ENCODE data around the gene RNASE1.

- no peak for TF ChIP-seq CTCF (IDR thresholded peaks at IDR 0.05)
- TF ChIP-seq EZH2 (IDR thresholded peaks at IDR 0.05; ENCODE audit: borderline replicate concordance, insufficient read depth, low read depth, low read length, poor library complexity, severe bottlenecking), result no peak
Measured at GRCh38 chr14:20827326-20827725, 24.7 kb upstream of the RNASE1 start.

All from B cell (primary cell).